Measurements from ENCODE around the gene CHD3. TPM values are rescaled to one million over a fixed set of nuclear protein-coding genes. Genes with fewer than 3 reads are reported as not detected.

Gene CHD3
- total RNA-seq, 1 donor from 2014 or later: 128 TPM

- TF ChIP-seq POLR2A (IDR thresholded peaks at IDR 0.05) (no peak), POLR2AphosphoS5 (IDR thresholded peaks at IDR 0.05; ENCODE audit: insufficient read depth in 1 of 2, low read depth in 1 of 2) (no peak), CTCF (IDR thresholded peaks at IDR 0.05) (no peak)
- H3K27ac ChIP-seq: no peak overlapping the region
- H3K4me3 ChIP-seq: no peak overlapping the region
- no peak for DNase-seq (ENCODE audit: extremely low spot score in 2 of 2)
- no peaks in the 10 kb centered on the region for H3K9me3 ChIP-seq
- intact Hi-C loops (cut with DNase I): no loop called here
- H3K27me3 ChIP-seq: no peaks in the 10 kb centered on the region
- peaks cover 0 to 94% of the 10 kb centered on the region in 2 donors for H3K36me3 ChIP-seq
- H3K4me1 ChIP-seq: no peaks in the 10 kb centered on the region
Observed at GRCh38 chr17:7897090-7897489, 8.5 kb downstream of the CHD3 start.

GRCh38 chr17:7897773-7898172, 9.2 kb downstream of the CHD3 start:
- Histone ChIP-seq H3K27ac (no peak overlapping the region), H3K27me3 (no peaks in the 10 kb centered on the region), H3K4me1 (no peaks in the 10 kb centered on the region), H3K4me3 (no peak overlapping the region), H3K9me3 (no peaks in the 10 kb centered on the region), H3K36me3 (peaks cover 0 to 96% of the 10 kb centered on the region in 2 donors)
- no peak for DNase-seq (ENCODE audit: extremely low spot score in 2 of 2)
- TF ChIP-seq POLR2A (IDR thresholded peaks at IDR 0.05) (no peak), POLR2AphosphoS5 (IDR thresholded peaks at IDR 0.05; ENCODE audit: insufficient read depth in 1 of 2, low read depth in 1 of 2) (no peak), CTCF (IDR thresholded peaks at IDR 0.05) (peak in 1 of 3 experiments; percentile 27)
- intact Hi-C loops (cut with DNase I): no loop called here

- no peak for TF ChIP-seq POLR2AphosphoS5 (IDR thresholded peaks at IDR 0.05; ENCODE audit: insufficient read depth in 1 of 2, low read depth in 1 of 2)
- no peak overlapping the region for H3K27ac ChIP-seq
- intact Hi-C loops (cut with DNase I): no loop called here
- H3K36me3 ChIP-seq: peaks cover 0 to 100% of the 10 kb centered on the region in 2 donors
- no peak overlapping the region for H3K4me3 ChIP-seq
- H3K27me3 ChIP-seq: no peaks in the 10 kb centered on the region
- no peaks in the 10 kb centered on the region for H3K9me3 ChIP-seq
- H3K4me1 ChIP-seq: no peaks in the 10 kb centered on the region
- no peak for DNase-seq (ENCODE audit: extremely low spot score in 2 of 2)
Observed at GRCh38 chr17:7903154-7904103, 14.8 kb downstream of the CHD3 start.

GRCh38 chr17:7909089-7909488, 20.5 kb downstream of the CHD3 start:
- intact Hi-C loops (cut with DNase I): no loop called here
- TF ChIP-seq POLR2A (IDR thresholded peaks at IDR 0.05) (no peak), CTCF (IDR thresholded peaks at IDR 0.05) (no peak), POLR2AphosphoS5 (IDR thresholded peaks at IDR 0.05; ENCODE audit: insufficient read depth in 1 of 2, low read depth in 1 of 2) (no peak)
- H3K27me3 ChIP-seq: no peaks in the 10 kb centered on the region
- no peak overlapping the region for H3K27ac ChIP-seq
- H3K4me1 ChIP-seq: no peaks in the 10 kb centered on the region
- DNase-seq (ENCODE audit: extremely low spot score in 2 of 2): no peak
- H3K36me3 ChIP-seq: peaks cover 0 to 80% of the 10 kb centered on the region in 2 donors
- H3K9me3 ChIP-seq: no peaks in the 10 kb centered on the region
- no peak overlapping the region for H3K4me3 ChIP-seq

- no peak overlapping the region for H3K27ac ChIP-seq
- DNase-seq (ENCODE audit: extremely low spot score in 2 of 2): no peak
- no peak overlapping the region for H3K4me3 ChIP-seq
- peaks cover 0 to 68% of the 10 kb centered on the region in 2 donors for H3K36me3 ChIP-seq
- peaks cover 7% of the 10 kb centered on the region for H3K4me1 ChIP-seq
- no peaks in the 10 kb centered on the region for H3K27me3 ChIP-seq
- intact Hi-C loops (cut with DNase I): no loop called here
- TF ChIP-seq POLR2A (IDR thresholded peaks at IDR 0.05) (no peak), CTCF (IDR thresholded peaks at IDR 0.05) (no peak), POLR2AphosphoS5 (IDR thresholded peaks at IDR 0.05; ENCODE audit: insufficient read depth in 1 of 2, low read depth in 1 of 2) (no peak)
- H3K9me3 ChIP-seq: no peaks in the 10 kb centered on the region
Observed at GRCh38 chr17:7910281-7910680, 21.7 kb downstream of the CHD3 start.

All from vagina (tissue), 2 donors.